Measurements from ENCODE around the gene GCH1. TPM values are rescaled to one million over a fixed set of nuclear protein-coding genes. Genes with fewer than 3 reads are reported as not detected.
A peak's percentile ranks its signal among the peaks of the same experiment; 100 is the strongest.

Gene GCH1
- polyA plus RNA-seq, 1 donor from 2014 or later, result 4.9 TPM

DNA sequence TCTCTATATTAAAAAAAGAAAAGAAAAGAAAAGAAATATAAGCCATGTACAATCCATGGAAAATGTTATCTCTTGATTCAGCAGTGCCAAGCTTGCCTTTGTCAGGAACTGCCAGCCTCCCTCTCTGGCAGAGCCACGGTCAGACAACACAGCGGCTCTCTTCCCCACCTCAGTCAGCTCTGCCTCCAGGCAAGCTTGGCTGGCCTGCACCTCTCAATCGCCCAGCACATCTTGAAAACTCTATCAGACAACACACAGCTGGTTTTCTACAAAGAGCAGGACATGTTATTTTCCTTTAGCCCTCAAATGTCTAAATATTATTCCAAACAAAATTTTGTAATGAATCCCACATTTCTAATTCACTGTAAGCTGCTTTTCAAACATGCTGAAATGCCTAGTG, 20.0 kb upstream of the GCH1 start:
- no peaks in the 10 kb centered on the region for H3K36me3 ChIP-seq (ENCODE audit: insufficient read depth, low read length)
- H3K9ac ChIP-seq (ENCODE audit: low read length), result no peak overlapping the region
- no peak overlapping the region for H3K27ac ChIP-seq (ENCODE audit: low read length)
- no peak overlapping the region for H3K4me3 ChIP-seq (ENCODE audit: low read length)
- H3K79me2 ChIP-seq (replicated peaks; ENCODE audit: insufficient read depth, low read length), result no peaks in the 10 kb centered on the region
- H4K20me1 ChIP-seq (ENCODE audit: insufficient read depth), result no peaks in the 10 kb centered on the region
- no peaks in the 10 kb centered on the region for H3K9me3 ChIP-seq (ENCODE audit: low read length)
- TF ChIP-seq RAD21 (conservative IDR thresholded peaks at IDR 0.05) (no peak), POLR2AphosphoS5 (IDR thresholded peaks at IDR 0.05) (no peak), EZH2 (IDR thresholded peaks at IDR 0.05; ENCODE audit: borderline replicate concordance, insufficient read depth, low read length, poor library complexity, severe bottlenecking) (no peak), EP300 (conservative IDR thresholded peaks at IDR 0.05; ENCODE audit: poor library complexity, severe bottlenecking) (no peak), MXI1 (conservative IDR thresholded peaks at IDR 0.05; ENCODE audit: poor library complexity, severe bottlenecking) (no peak), TAF1 (IDR thresholded peaks at IDR 0.05; ENCODE audit: low read depth) (no peak), SMC3 (conservative IDR thresholded peaks at IDR 0.05; ENCODE audit: poor library complexity) (no peak)
- TF ChIP-seq, protein P1, sequence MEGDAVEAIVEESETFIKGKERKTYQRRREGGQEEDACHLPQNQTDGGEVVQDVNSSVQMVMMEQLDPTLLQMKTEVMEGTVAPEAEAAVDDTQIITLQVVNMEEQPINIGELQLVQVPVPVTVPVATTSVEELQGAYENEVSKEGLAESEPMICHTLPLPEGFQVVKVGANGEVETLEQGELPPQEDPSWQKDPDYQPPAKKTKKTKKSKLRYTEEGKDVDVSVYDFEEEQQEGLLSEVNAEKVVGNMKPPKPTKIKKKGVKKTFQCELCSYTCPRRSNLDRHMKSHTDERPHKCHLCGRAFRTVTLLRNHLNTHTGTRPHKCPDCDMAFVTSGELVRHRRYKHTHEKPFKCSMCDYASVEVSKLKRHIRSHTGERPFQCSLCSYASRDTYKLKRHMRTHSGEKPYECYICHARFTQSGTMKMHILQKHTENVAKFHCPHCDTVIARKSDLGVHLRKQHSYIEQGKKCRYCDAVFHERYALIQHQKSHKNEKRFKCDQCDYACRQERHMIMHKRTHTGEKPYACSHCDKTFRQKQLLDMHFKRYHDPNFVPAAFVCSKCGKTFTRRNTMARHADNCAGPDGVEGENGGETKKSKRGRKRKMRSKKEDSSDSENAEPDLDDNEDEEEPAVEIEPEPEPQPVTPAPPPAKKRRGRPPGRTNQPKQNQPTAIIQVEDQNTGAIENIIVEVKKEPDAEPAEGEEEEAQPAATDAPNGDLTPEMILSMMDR (IDR thresholded peaks at IDR 0.05; ENCODE audit: poor library complexity, severe bottlenecking), result no peak
- TF ChIP-seq, protein P2, sequence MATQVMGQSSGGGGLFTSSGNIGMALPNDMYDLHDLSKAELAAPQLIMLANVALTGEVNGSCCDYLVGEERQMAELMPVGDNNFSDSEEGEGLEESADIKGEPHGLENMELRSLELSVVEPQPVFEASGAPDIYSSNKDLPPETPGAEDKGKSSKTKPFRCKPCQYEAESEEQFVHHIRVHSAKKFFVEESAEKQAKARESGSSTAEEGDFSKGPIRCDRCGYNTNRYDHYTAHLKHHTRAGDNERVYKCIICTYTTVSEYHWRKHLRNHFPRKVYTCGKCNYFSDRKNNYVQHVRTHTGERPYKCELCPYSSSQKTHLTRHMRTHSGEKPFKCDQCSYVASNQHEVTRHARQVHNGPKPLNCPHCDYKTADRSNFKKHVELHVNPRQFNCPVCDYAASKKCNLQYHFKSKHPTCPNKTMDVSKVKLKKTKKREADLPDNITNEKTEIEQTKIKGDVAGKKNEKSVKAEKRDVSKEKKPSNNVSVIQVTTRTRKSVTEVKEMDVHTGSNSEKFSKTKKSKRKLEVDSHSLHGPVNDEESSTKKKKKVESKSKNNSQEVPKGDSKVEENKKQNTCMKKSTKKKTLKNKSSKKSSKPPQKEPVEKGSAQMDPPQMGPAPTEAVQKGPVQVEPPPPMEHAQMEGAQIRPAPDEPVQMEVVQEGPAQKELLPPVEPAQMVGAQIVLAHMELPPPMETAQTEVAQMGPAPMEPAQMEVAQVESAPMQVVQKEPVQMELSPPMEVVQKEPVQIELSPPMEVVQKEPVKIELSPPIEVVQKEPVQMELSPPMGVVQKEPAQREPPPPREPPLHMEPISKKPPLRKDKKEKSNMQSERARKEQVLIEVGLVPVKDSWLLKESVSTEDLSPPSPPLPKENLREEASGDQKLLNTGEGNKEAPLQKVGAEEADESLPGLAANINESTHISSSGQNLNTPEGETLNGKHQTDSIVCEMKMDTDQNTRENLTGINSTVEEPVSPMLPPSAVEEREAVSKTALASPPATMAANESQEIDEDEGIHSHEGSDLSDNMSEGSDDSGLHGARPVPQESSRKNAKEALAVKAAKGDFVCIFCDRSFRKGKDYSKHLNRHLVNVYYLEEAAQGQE (IDR thresholded peaks at IDR 0.05; ENCODE audit: borderline replicate concordance), result no peak
- no peaks in the 10 kb centered on the region for H3K27me3 ChIP-seq (ENCODE audit: insufficient read depth, low read depth, low read length)
- no peak overlapping the region for H2AFZ ChIP-seq (ENCODE audit: low read depth, low read length)
- H3K9me2 ChIP-seq (ENCODE audit: insufficient read depth, low read length), result no peaks in the 10 kb centered on the region
- H3F3A ChIP-seq (ENCODE audit: insufficient read depth, low read length, poor library complexity, severe bottlenecking), result no peaks in the 10 kb centered on the region
- no peak overlapping the region for H3K4me2 ChIP-seq (ENCODE audit: low read length)

DNA sequence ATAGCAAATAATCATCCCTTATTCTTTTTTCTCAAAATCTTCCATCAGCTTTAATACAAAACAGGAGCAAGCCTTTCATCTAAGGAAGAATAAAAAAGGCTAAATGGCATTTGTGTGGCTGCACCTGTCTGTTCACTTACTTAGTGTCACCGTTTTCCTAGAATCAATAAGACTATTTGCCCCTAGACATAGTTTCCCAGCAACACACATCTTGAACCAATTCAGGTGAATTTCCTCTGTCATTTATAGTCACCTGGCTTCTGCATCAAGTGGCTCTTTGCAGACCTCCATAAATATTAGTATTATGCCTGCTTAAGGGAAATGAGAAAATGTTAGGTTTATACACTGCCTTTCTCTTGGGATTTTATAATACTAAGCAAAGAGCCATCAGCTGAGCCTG, 17.4 kb upstream of the GCH1 start:
- Histone ChIP-seq H3K79me2 (replicated peaks; ENCODE audit: insufficient read depth, low read length) (no peaks in the 10 kb centered on the region), H3F3A (ENCODE audit: insufficient read depth, low read length, poor library complexity, severe bottlenecking) (no peaks in the 10 kb centered on the region), H3K4me2 (ENCODE audit: low read length) (no peak overlapping the region), H3K9me3 (ENCODE audit: low read length) (no peaks in the 10 kb centered on the region), H2AFZ (ENCODE audit: low read depth, low read length) (no peak overlapping the region), H3K27me3 (ENCODE audit: insufficient read depth, low read depth, low read length) (no peaks in the 10 kb centered on the region), H3K9ac (ENCODE audit: low read length) (no peak overlapping the region), H3K4me3 (ENCODE audit: low read length) (no peak overlapping the region), H3K27ac (ENCODE audit: low read length) (no peak overlapping the region), H3K36me3 (ENCODE audit: insufficient read depth, low read length) (no peaks in the 10 kb centered on the region), H4K20me1 (ENCODE audit: insufficient read depth) (no peaks in the 10 kb centered on the region), H3K9me2 (ENCODE audit: insufficient read depth, low read length) (no peaks in the 10 kb centered on the region)
- TF ChIP-seq POLR2AphosphoS5 (IDR thresholded peaks at IDR 0.05), result peak; percentile 58
- TF ChIP-seq, protein P2 (IDR thresholded peaks at IDR 0.05; ENCODE audit: borderline replicate concordance), result no peak

Measured in neural cell (in vitro differentiated cells).